HUES64 (cell line): ENCODE measurements around the gene SHLD2.
"Not testable (repeated sequence)": the region's sequence is repeated elsewhere in the genome, so short reads cannot be mapped to it uniquely, and the experiment has no call there.

ENCODE experiments used
- H3K27ac ChIP-seq: 2 replicates; pipeline ENCODE4 v1.7.0; 2013; ENCODE audit warnings: low read depth, low read length, inconsistent platforms
- H3K27me3 ChIP-seq: 2 replicates; pipeline ENCODE4 v1.6.1; 2013; ENCODE audit warnings: mild to moderate bottlenecking, low read length; ENCODE audit not compliant: insufficient read depth
- H3K36me3 ChIP-seq: 2 replicates; pipeline ENCODE4 v1.6.1; 2013; ENCODE audit warnings: mild to moderate bottlenecking, low read length; ENCODE audit not compliant: insufficient read depth
- H3K4me1 ChIP-seq: 2 replicates; pipeline ENCODE4 v1.6.1; 2013; ENCODE audit warnings: mild to moderate bottlenecking, low read length, moderate library complexity; ENCODE audit not compliant: insufficient read depth
- H3K4me3 ChIP-seq: 2 replicates; pipeline ENCODE4 v1.5.1; 2013; ENCODE audit warnings: mild to moderate bottlenecking, low read length, moderate library complexity
- H3K9ac ChIP-seq: 2 replicates; pipeline ENCODE4 v1.6.1; 2013; ENCODE audit warnings: mild to moderate bottlenecking, low read depth, low read length
- H3K9me3 ChIP-seq: 2 replicates; pipeline ENCODE4 v1.6.1; 2013; ENCODE audit warnings: low read depth, low read length; ENCODE audit not compliant: insufficient read depth
- WGBS: fragments of 150-250, 120-280 bp; methylation state at CpG from one replicate; pipeline ENCODE4 v1.1.7; 2013; ENCODE audit warnings: missing lambda C conversion rate; 5-methylcytosine and 5-hydroxymethylcytosine counted together

Gene SHLD2

DNA sequence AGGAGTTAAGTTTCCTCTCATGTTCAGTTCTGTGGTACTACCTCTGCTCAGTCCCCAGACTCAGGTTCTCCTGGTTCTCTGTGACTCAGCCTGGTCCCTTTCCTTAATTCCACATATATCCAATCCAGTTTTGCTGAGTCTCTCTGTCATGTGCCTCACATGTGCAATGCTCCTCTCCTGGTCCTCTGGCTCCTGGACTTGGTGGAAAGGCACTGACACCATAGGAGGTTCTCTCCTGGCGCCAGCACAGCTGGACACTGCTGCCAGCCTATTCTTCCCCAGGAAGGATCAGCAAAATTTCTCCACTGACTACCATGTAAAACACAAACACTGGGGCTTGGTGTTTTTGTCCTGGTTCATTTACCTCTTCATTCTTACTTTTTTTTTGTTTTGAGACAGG is 28.1 kb upstream of the SHLD2 start:
- Histone ChIP-seq H3K4me1 (no peaks in the 10 kb centered on the region), H3K9me3 (no peaks in the 10 kb centered on the region), H3K27me3 (no peaks in the 10 kb centered on the region), H3K36me3 (peaks cover 84% of the 10 kb centered on the region), H3K4me3 (no peak overlapping the region), H3K9ac (no peak overlapping the region), H3K27ac (no peak overlapping the region)
- 93% methylated on average over 1 of the region's 1 CpG for WGBS

DNA sequence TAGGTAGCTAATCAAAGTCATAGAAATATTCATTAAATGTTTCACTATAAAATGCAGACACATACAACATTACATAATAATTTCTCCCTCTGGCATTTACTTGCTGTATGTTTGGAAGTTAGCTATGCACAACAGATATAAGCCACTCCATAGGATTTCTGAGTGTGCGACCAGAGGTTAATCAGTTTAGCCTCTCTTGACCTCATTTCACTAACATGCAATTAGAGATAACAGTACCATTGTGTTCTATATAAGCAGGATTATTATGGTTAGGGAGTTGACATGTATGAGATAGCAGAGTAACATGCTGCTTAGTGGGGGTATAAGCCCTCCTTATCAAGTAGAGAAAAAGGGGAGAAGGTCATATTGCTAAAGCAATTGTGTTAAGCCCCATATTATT is 26.7 kb upstream of the SHLD2 start:
- H3K27me3 ChIP-seq = no peaks in the 10 kb centered on the region
- WGBS = 100% methylated on average over 1 of the region's 1 CpG
- H3K36me3 ChIP-seq = peaks cover 83% of the 10 kb centered on the region
- no peak overlapping the region for H3K27ac ChIP-seq
- H3K9me3 ChIP-seq = no peaks in the 10 kb centered on the region
- no peaks in the 10 kb centered on the region for H3K4me1 ChIP-seq
- no peak overlapping the region for H3K4me3 ChIP-seq
- no peak overlapping the region for H3K9ac ChIP-seq

DNA sequence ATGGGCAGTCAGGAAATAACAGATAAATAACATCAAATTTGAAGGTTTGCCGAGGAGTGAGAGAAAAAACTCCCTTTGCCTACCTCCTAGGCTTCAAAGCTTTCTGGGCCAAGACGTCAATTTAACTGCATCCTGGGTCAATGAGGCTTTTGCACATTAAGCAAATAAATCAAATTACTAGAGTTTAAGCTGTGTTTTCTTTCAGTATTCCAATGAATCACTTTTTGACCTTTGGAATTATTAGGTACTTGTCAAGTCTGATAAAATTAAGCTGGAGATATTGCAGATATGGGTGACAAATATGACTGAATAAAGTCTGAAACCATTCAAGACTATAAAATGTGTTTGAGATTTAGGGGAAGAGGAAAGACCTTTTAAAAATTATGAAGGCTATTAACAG is 22.6 kb upstream of the SHLD2 start:
- peaks cover 73% of the 10 kb centered on the region for H3K36me3 ChIP-seq
- no peaks in the 10 kb centered on the region for H3K4me1 ChIP-seq
- no peaks in the 10 kb centered on the region for H3K9me3 ChIP-seq
- H3K27me3 ChIP-seq = no peaks in the 10 kb centered on the region
- H3K27ac ChIP-seq = no peak overlapping the region
- no peak overlapping the region for H3K4me3 ChIP-seq
- no peak overlapping the region for H3K9ac ChIP-seq
- 92% methylated on average over 2 of the region's 2 CpGs for WGBS

GRCh38 chr10:87076421-87076820 is 18.6 kb upstream of the SHLD2 start:
- 100% methylated on average over 1 of the region's 2 CpGs for WGBS
- H3K27me3 ChIP-seq, H3K27ac ChIP-seq, H3K4me3 ChIP-seq, H3K9me3 ChIP-seq, H3K4me1 ChIP-seq, H3K9ac ChIP-seq: not testable (repeated sequence)
- H3K36me3 ChIP-seq = peaks cover 47% of the 10 kb centered on the region

GRCh38 chr10:87079106-87079836 is 15.7 kb upstream of the SHLD2 start:
- Histone ChIP-seq H3K27ac (no peak overlapping the region), H3K9me3 (0 out of 2 replicates have a peak, but pooled peaks cover 5% of the 10 kb centered on the region), H3K4me3 (no peak overlapping the region), H3K27me3 (no peaks in the 10 kb centered on the region), H3K9ac (no peak overlapping the region), H3K36me3 (peaks cover 22% of the 10 kb centered on the region), H3K4me1 (peaks cover 4% of the 10 kb centered on the region; the same call in 1 of the 2 replicates)
- whole genome bisulfite sequencing = 87% methylated on average over 11 of the region's 11 CpGs

GRCh38 chr10:87080621-87081020 is 14.4 kb upstream of the SHLD2 start:
- H3K4me1 ChIP-seq, H3K27ac ChIP-seq, H3K4me3 ChIP-seq, H3K9me3 ChIP-seq, H3K9ac ChIP-seq, H3K27me3 ChIP-seq: not testable (repeated sequence)
- peaks cover 12% of the 10 kb centered on the region; the same call in 1 of the 2 replicates for H3K36me3 ChIP-seq
- 96% methylated on average over 28 of the region's 31 CpGs for WGBS

DNA sequence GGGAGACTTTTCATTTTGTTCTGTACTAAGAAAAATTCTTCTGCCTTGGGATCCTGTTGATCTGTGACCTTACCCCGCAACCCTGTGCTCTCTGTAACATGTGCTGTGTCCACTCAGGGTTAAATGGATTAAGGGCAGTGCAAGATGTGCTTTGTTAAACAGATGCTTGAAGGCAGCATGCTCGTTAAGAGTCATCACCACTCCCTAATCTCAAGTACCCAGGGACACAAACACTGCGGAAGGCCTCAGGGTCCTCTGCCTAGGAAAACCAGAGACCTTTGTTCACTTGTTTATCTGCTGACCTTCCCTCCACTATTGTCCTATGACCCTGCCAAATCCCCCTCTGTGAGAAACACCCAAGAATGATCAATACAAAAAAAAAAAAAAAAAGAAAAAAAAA is 13.4 kb upstream of the SHLD2 start:
- 89% methylated on average over 1 of the region's 3 CpGs for WGBS
- not testable (repeated sequence) for H3K36me3 ChIP-seq, H3K4me3 ChIP-seq, H3K9me3 ChIP-seq, H3K27ac ChIP-seq, H3K4me1 ChIP-seq, H3K27me3 ChIP-seq, H3K9ac ChIP-seq

DNA sequence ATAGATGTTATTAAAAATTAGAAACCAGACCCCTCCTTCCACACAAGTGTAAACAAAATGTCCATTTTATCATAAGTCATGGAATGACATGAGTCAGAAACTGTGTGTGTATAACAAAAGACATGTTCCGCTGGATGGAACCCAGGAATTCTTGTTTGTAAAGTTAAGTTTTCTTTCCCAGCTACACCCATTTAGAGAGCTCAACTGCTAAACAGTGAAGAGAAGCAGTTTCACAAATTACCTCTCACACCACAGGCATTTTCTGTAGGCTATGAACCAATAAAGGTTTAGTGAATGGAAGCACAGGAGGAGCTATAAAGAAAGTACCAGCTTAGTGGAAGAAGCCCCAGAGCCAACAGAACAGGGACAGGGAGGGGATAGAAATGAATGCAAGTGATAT is 12.8 kb upstream of the SHLD2 start:
- H3K27me3 ChIP-seq, H3K9me3 ChIP-seq, H3K9ac ChIP-seq, H3K4me3 ChIP-seq, H3K27ac ChIP-seq, H3K4me1 ChIP-seq: not testable (repeated sequence)
- peaks cover 15% of the 10 kb centered on the region; the same call in 1 of the 2 replicates for H3K36me3 ChIP-seq
- no CpG with 5 or more reads among the region's 1 CpG for WGBS

GRCh38 chr10:87083576-87084290 is 11.3 kb upstream of the SHLD2 start:
- peaks cover 21% of the 10 kb centered on the region for H3K36me3 ChIP-seq
- H3K4me3 ChIP-seq, H3K27ac ChIP-seq, H3K9ac ChIP-seq, H3K27me3 ChIP-seq, H3K9me3 ChIP-seq, H3K4me1 ChIP-seq: not testable (repeated sequence)
- 97% methylated on average over 3 of the region's 5 CpGs for WGBS

- H3K27me3 ChIP-seq, H3K9me3 ChIP-seq, H3K4me3 ChIP-seq, H3K9ac ChIP-seq, H3K4me1 ChIP-seq, H3K27ac ChIP-seq: not testable (repeated sequence)
- H3K36me3 ChIP-seq = peaks cover 27% of the 10 kb centered on the region
These were observed 10.7 kb upstream of the SHLD2 start for GRCh38 chr10:87084291-87084782.

DNA sequence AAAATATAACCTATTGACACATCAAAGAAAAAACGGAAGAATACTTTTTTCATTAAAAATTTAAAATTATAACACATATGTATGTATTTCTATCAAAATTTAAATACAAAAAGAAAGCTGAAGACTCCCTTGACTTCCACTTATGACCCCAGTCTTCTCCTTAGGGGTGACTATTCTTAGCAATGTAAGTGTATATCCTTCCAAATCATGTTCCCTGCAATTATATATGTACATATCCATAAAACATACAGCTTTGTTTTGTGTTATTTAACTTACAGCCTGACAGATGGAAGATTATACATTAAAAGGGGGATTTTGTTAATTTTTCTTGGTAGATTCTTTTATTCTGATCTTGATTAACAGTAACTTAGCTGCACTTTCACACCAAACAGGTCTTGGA is 9.5 kb upstream of the SHLD2 start:
- Histone ChIP-seq H3K27ac (no peak overlapping the region), H3K9ac (no peak overlapping the region), H3K4me1 (peaks cover 5% of the 10 kb centered on the region), H3K4me3 (no peak overlapping the region), H3K36me3 (peaks cover 31% of the 10 kb centered on the region), H3K9me3 (no peaks in the 10 kb centered on the region), H3K27me3 (no peaks in the 10 kb centered on the region)
- no CpG with 5 or more reads among the region's 1 CpG for WGBS
